PFSK-1 (cell line): ENCODE data around the gene COL9A2.
A peak's percentile ranks its signal among the peaks of the same experiment; 100 is the strongest.

Experiments
- POLR2AphosphoS5 ChIP-seq: IDR thresholded peaks from 2 replicates; pipeline ENCODE4 v1.6.1; 2012; ENCODE audit warnings: low read depth, mild to moderate bottlenecking, control low read depth, low read length, moderate library complexity
- REST ChIP-seq, 2 experiments: IDR thresholded peaks; 2 replicates each; pipeline versions ENCODE4 v1.6.1 to v1.8.0; 2011 to 2012; ENCODE audit warnings: low read depth in 2 of 2, low read length in 2 of 2, control low read depth in 1 of 2, inconsistent platforms in 1 of 2, mild to moderate bottlenecking in 1 of 2, moderate library complexity in 1 of 2; ENCODE audit not compliant: insufficient read depth in 1 of 2

GRCh38 chr1:40362699-40363098 lies 45.6 kb upstream of the COL9A2 start:
- TF ChIP-seq POLR2AphosphoS5 (no peak), REST (IDR thresholded peaks at IDR 0.05; ENCODE audit: insufficient read depth in 1 of 2, low read depth in 2 of 2, low read length in 2 of 2) (peak; percentile 77 to 90)
